NT2/D1 (cell line): ENCODE measurements around the gene HUS1.

Experiments
- SUZ12 ChIP-seq: IDR thresholded peaks from 2 replicates; pipeline ENCODE4 v1.6.1; 2011; ENCODE audit not compliant: insufficient read length, insufficient read depth; ENCODE audit errors: extremely low read depth
- YY1 ChIP-seq: IDR thresholded peaks from 2 replicates; pipeline ENCODE4 v1.6.1; 2011; ENCODE audit not compliant: insufficient read length, insufficient read depth
- ZNF274 ChIP-seq: IDR thresholded peaks from 2 replicates; pipeline ENCODE4 v1.6.1; 2011; ENCODE audit warnings: mild to moderate bottlenecking, low read depth, low read length

DNA sequence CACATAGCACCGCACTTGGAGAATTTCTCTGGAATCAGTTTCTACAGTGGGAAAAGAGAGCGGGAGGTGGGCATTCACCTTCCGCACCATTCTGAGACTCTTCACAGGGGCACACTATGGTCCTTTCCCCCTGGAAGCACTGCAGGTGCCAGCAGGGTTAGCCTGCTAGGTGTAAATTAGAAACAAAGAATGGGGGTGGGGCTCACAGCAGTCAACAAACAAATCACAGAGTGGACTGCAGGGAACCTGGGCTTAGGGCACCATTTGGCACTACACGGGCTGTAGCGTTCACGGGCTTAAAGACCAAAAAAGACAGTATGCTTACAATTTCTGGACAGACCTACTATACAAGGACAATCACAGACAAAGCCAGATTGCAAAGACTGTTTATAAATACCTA is 23.2 kb downstream of the HUS1 start:
- TF ChIP-seq ZNF274 (no peak), YY1 (no peak), SUZ12 (no peak)
